ENCODE measurements around the gene ALDH3A1. TPM values are rescaled to one million over a fixed set of nuclear protein-coding genes. Genes with fewer than 3 reads are reported as not detected.

The ALDH3A1 gene
- polyA plus RNA-seq, 1 donor from 2014 or later = 0.10 TPM

GRCh38 chr17:19748807-19749193, 702 bp upstream of the ALDH3A1 start:
- no peaks in the 10 kb centered on the region for H4K20me1 ChIP-seq (ENCODE audit: insufficient read depth)
- H3K79me2 ChIP-seq (replicated peaks; ENCODE audit: insufficient read depth, low read length) = no peaks in the 10 kb centered on the region
- no peak overlapping the region for H3K27ac ChIP-seq (ENCODE audit: low read length)
- no peaks in the 10 kb centered on the region for H3K27me3 ChIP-seq (ENCODE audit: insufficient read depth, low read depth, low read length)
- no peaks in the 10 kb centered on the region for H3K9me3 ChIP-seq (ENCODE audit: low read length)
- H3K4me2 ChIP-seq (ENCODE audit: low read length) = no peak overlapping the region
- TF ChIP-seq CTCF (IDR thresholded peaks at IDR 0.05; ENCODE audit: poor library complexity, severe bottlenecking) = no peak
- no peak for TF ChIP-seq SMC3 (conservative IDR thresholded peaks at IDR 0.05; ENCODE audit: poor library complexity)
- no peak for TF ChIP-seq REST (IDR thresholded peaks at IDR 0.05; ENCODE audit: borderline replicate concordance)
- no peak for TF ChIP-seq TAF1 (IDR thresholded peaks at IDR 0.05; ENCODE audit: low read depth)
- no peak for TF ChIP-seq EZH2 (IDR thresholded peaks at IDR 0.05; ENCODE audit: borderline replicate concordance, insufficient read depth, low read length, poor library complexity, severe bottlenecking)
- no peak for TF ChIP-seq RAD21 (conservative IDR thresholded peaks at IDR 0.05)
- no peak for TF ChIP-seq MXI1 (conservative IDR thresholded peaks at IDR 0.05; ENCODE audit: poor library complexity, severe bottlenecking)
- no peak for TF ChIP-seq POLR2AphosphoS5 (IDR thresholded peaks at IDR 0.05)
- TF ChIP-seq EP300 (conservative IDR thresholded peaks at IDR 0.05; ENCODE audit: poor library complexity, severe bottlenecking) = no peak
- no peaks in the 10 kb centered on the region for H3K9me2 ChIP-seq (ENCODE audit: insufficient read depth, low read length)
- no peak overlapping the region for H3K9ac ChIP-seq (ENCODE audit: low read length)
- no peaks in the 10 kb centered on the region for H3K36me3 ChIP-seq (ENCODE audit: insufficient read depth, low read length)
- H2AFZ ChIP-seq (ENCODE audit: low read depth, low read length) = no peak overlapping the region
- no peak overlapping the region for H3K4me3 ChIP-seq (ENCODE audit: low read length)
- no peaks in the 10 kb centered on the region for H3F3A ChIP-seq (ENCODE audit: insufficient read depth, low read length, poor library complexity, severe bottlenecking)

- no peaks in the 10 kb centered on the region for H3K9me2 ChIP-seq (ENCODE audit: insufficient read depth, low read length)
- H2AFZ ChIP-seq (ENCODE audit: low read depth, low read length) = no peak overlapping the region
- H3K27ac ChIP-seq (ENCODE audit: low read length) = no peak overlapping the region
- no peaks in the 10 kb centered on the region for H3K9me3 ChIP-seq (ENCODE audit: low read length)
- no peak overlapping the region for H3K9ac ChIP-seq (ENCODE audit: low read length)
- TF ChIP-seq EZH2 (IDR thresholded peaks at IDR 0.05; ENCODE audit: borderline replicate concordance, insufficient read depth, low read length, poor library complexity, severe bottlenecking) = no peak
- no peak for TF ChIP-seq POLR2AphosphoS5 (IDR thresholded peaks at IDR 0.05)
- TF ChIP-seq TAF1 (IDR thresholded peaks at IDR 0.05; ENCODE audit: low read depth) = no peak
- no peak for TF ChIP-seq RAD21 (conservative IDR thresholded peaks at IDR 0.05)
- TF ChIP-seq MXI1 (conservative IDR thresholded peaks at IDR 0.05; ENCODE audit: poor library complexity, severe bottlenecking) = no peak
- H3K36me3 ChIP-seq (ENCODE audit: insufficient read depth, low read length) = no peaks in the 10 kb centered on the region
- H3K4me2 ChIP-seq (ENCODE audit: low read length) = no peak overlapping the region
- no peaks in the 10 kb centered on the region for H3K27me3 ChIP-seq (ENCODE audit: insufficient read depth, low read depth, low read length)
- no peaks in the 10 kb centered on the region for H3F3A ChIP-seq (ENCODE audit: insufficient read depth, low read length, poor library complexity, severe bottlenecking)
- H3K79me2 ChIP-seq (replicated peaks; ENCODE audit: insufficient read depth, low read length) = no peaks in the 10 kb centered on the region
- H4K20me1 ChIP-seq (ENCODE audit: insufficient read depth) = no peaks in the 10 kb centered on the region
- H3K4me3 ChIP-seq (ENCODE audit: low read length) = no peak overlapping the region
Measured at GRCh38 chr17:19747159-19747719, 859 bp downstream of the ALDH3A1 start.
